GM23248 (cell line): Measurements from ENCODE around the gene CSMD2. TPM values are rescaled to one million over a fixed set of nuclear protein-coding genes. Genes with fewer than 3 reads are reported as not detected.

Experiments
- DNase-seq: peaks from one replicate; pipeline ENCODE4 v3.0.0-alpha.2; 2015
- H2AFZ ChIP-seq: fragments of 200-600 bp; sonication (generic); 2 replicates; pipeline ENCODE4 v1.6.1; 2016; ENCODE audit warnings: antibody characterized with exemption
- H3F3A ChIP-seq: fragments of 200-600 bp; sonication (generic); 2 replicates; pipeline ENCODE4 v1.6.1; 2016; ENCODE audit warnings: mild to moderate bottlenecking, antibody characterized with exemption, mixed run types; ENCODE audit not compliant: insufficient read depth
- H3K27ac ChIP-seq: fragments of 200-600 bp; sonication (generic); 2 replicates; pipeline ENCODE4 v1.5.1; 2016; ENCODE audit warnings: mild to moderate bottlenecking
- H3K27me3 ChIP-seq: fragments of 200-600 bp; sonication (generic); replicated peaks from 2 replicates; pipeline ENCODE4 v1.6.1; 2016; ENCODE audit warnings: mild to moderate bottlenecking; ENCODE audit not compliant: insufficient read depth
- H3K36me3 ChIP-seq: fragments of 200-600 bp; sonication (generic); 2 replicates; pipeline ENCODE4 v1.6.1; 2016; ENCODE audit warnings: low read depth, mild to moderate bottlenecking
- H3K4me1 ChIP-seq: fragments of 200-600 bp; sonication (generic); 2 replicates; pipeline ENCODE4 v1.6.1; 2016; ENCODE audit warnings: mild to moderate bottlenecking; ENCODE audit not compliant: insufficient read depth
- H3K4me2 ChIP-seq: fragments of 200-600 bp; sonication (generic); one replicate; pipeline ENCODE4 v1.6.1; 2016; ENCODE audit warnings: mild to moderate bottlenecking; ENCODE audit not compliant: unreplicated experiment
- H3K4me3 ChIP-seq: fragments of 200-600 bp; sonication (generic); 2 replicates; pipeline ENCODE4 v1.5.1; 2016; ENCODE audit warnings: mild to moderate bottlenecking
- H3K79me2 ChIP-seq: fragments of 200-600 bp; sonication (generic); 2 replicates; pipeline ENCODE4 v1.6.1; 2016; ENCODE audit warnings: mild to moderate bottlenecking; ENCODE audit not compliant: insufficient read depth
- H3K9ac ChIP-seq: fragments of 200-600 bp; sonication (generic); 2 replicates; pipeline ENCODE4 v1.6.1; 2016; ENCODE audit warnings: mild to moderate bottlenecking
- H3K9me2 ChIP-seq: fragments of 200-600 bp; sonication (generic); 2 replicates; pipeline ENCODE4 v1.6.1; 2016; ENCODE audit warnings: mixed run types, mild to moderate bottlenecking, moderate library complexity; ENCODE audit not compliant: insufficient read depth
- H3K9me3 ChIP-seq: fragments of 200-600 bp; sonication (generic); one replicate; pipeline ENCODE4 v1.6.1; 2017; ENCODE audit warnings: low read depth
- H4K20me1 ChIP-seq: fragments of 200-600 bp; sonication (generic); 2 replicates; pipeline ENCODE4 v1.6.0; 2016; ENCODE audit not compliant: insufficient read depth
- EZH2 ChIP-seq: fragments of 200-600 bp; sonication (generic); IDR thresholded peaks from 2 replicates; pipeline ENCODE4 v1.6.1; 2018; ENCODE audit warnings: antibody characterized with exemption, mild to moderate bottlenecking; ENCODE audit not compliant: insufficient read depth, poor library complexity, severe bottlenecking
- EZH2phosphoT487 ChIP-seq: fragments of 200-600 bp; sonication (generic); IDR thresholded peaks from 2 replicates; pipeline ENCODE4 v1.6.1; 2018; ENCODE audit warnings: antibody characterized with exemption, moderate library complexity, mild to moderate bottlenecking, low read depth; ENCODE audit not compliant: insufficient read depth
- WGBS, 2 experiments: methylation state at CpG; one replicate each; pipeline ENCODE4 v1.1.6; 2015 to 2017; ENCODE audit warnings: low lambda C conversion rate in 2 of 2, low coverage in 1 of 2; ENCODE audit errors: missing lambda C conversion rate in 2 of 2; 5-methylcytosine and 5-hydroxymethylcytosine counted together
- in situ Hi-C: fragments of 300-500 bp; cut with MboI; formaldehyde crosslinking; loops from 2 replicates; pipeline ENCODE4 v1.15.0; 2020
- polyA plus RNA-seq: library from polyadenylated mRNA; unstranded; fragments of >200 nt; fragmentation: Nextera tagmentation; extraction: Ambion mirVana; gene quantifications from 2 replicates; pipeline ENCODE4 v1.2.1, GENCODE V29; 2016
- total RNA-seq: library from RNA; depleted of rRNA; stranded (reverse); fragments of >200 nt; shearing (Covaris generic); gene quantifications from 2 replicates; pipeline ENCODE4 v1.2.3, GENCODE V29; 2014

Gene CSMD2
- total and polyA plus RNA-seq, 2 experiments from 2014 or later = 4.5 to 7.1 TPM

- Histone ChIP-seq H3K27ac (no peak overlapping the region), H3K27me3 (no peaks in the 10 kb centered on the region), H3K36me3 (no peaks in the 10 kb centered on the region), H3K79me2 (no peaks in the 10 kb centered on the region), H4K20me1 (no peaks in the 10 kb centered on the region), H3K4me2 (no peak overlapping the region), H3K4me3 (no peak overlapping the region), H3K9me3 (no peaks in the 10 kb centered on the region), H3F3A (peaks cover under 1% of the 10 kb centered on the region; the same call in 1 of the 2 replicates), H2AFZ (0 out of 2 replicates have a peak overlapping the region, but pooled peaks have one; percentile 50), H3K9me2 (no peaks in the 10 kb centered on the region), H3K9ac (no peak overlapping the region), H3K4me1 (peaks cover 12% of the 10 kb centered on the region)
- peak; percentile 92 for DNase-seq
- in situ Hi-C loops = no loop called here
- WGBS, 2 experiments = 35% methylated on average over 29 of the region's 29 CpGs
- TF ChIP-seq EZH2phosphoT487 (no peak), EZH2 (no peak)
These were observed 531.8 kb downstream of the CSMD2 start for GRCh38 chr1:33633019-33633801.

- H3K4me2 ChIP-seq = no peak overlapping the region
- no peaks in the 10 kb centered on the region for H3K9me2 ChIP-seq
- H3K27me3 ChIP-seq = no peaks in the 10 kb centered on the region
- no peak overlapping the region for H3K4me3 ChIP-seq
- no peak for TF ChIP-seq EZH2phosphoT487
- TF ChIP-seq EZH2 = no peak
- no peak for DNase-seq
- H3K79me2 ChIP-seq = no peaks in the 10 kb centered on the region
- 3 to 24% methylated on average over 1 of the region's 1 CpG for WGBS, 2 experiments
- H2AFZ ChIP-seq = no peak overlapping the region
- H3F3A ChIP-seq = no peaks in the 10 kb centered on the region
- in situ Hi-C loops = no loop called here
- no peaks in the 10 kb centered on the region for H4K20me1 ChIP-seq
- H3K9ac ChIP-seq = no peak overlapping the region
- H3K27ac ChIP-seq = no peak overlapping the region
- no peaks in the 10 kb centered on the region for H3K36me3 ChIP-seq
- peaks cover 4% of the 10 kb centered on the region; the same call in 1 of the 2 replicates for H3K4me1 ChIP-seq
- no peaks in the 10 kb centered on the region for H3K9me3 ChIP-seq
These were observed 534.3 kb downstream of the CSMD2 start for GRCh38 chr1:33630686-33631085.

GRCh38 chr1:33626801-33627200 lies 538.2 kb downstream of the CSMD2 start:
- no peaks in the 10 kb centered on the region for H3F3A ChIP-seq
- no peaks in the 10 kb centered on the region for H3K9me3 ChIP-seq
- H3K4me2 ChIP-seq = no peak overlapping the region
- WGBS, 2 experiments = 71 to 75% methylated on average over 4 of the region's 4 CpGs
- H2AFZ ChIP-seq = no peak overlapping the region
- no peaks in the 10 kb centered on the region for H3K36me3 ChIP-seq
- in situ Hi-C loops = no loop called here
- H3K27me3 ChIP-seq = no peaks in the 10 kb centered on the region
- no peaks in the 10 kb centered on the region for H4K20me1 ChIP-seq
- TF ChIP-seq EZH2 (no peak), EZH2phosphoT487 (no peak)
- no peak for DNase-seq
- peaks cover 4% of the 10 kb centered on the region; the same call in 1 of the 2 replicates for H3K4me1 ChIP-seq
- no peaks in the 10 kb centered on the region for H3K79me2 ChIP-seq
- no peak overlapping the region for H3K9ac ChIP-seq
- H3K27ac ChIP-seq = no peak overlapping the region
- no peaks in the 10 kb centered on the region for H3K9me2 ChIP-seq
- no peak overlapping the region for H3K4me3 ChIP-seq

- in situ Hi-C loops = no loop called here
These were observed 539.8 kb downstream of the CSMD2 start for GRCh38 chr1:33624991-33625870.

More at GRCh38 chr1:33624991-33625870, 539.8 kb downstream of the CSMD2 start:
- no peak overlapping the region for H3K9ac ChIP-seq
- H3K4me1 ChIP-seq = no peaks in the 10 kb centered on the region
- no peaks in the 10 kb centered on the region for H3K27me3 ChIP-seq
- H3K79me2 ChIP-seq = no peaks in the 10 kb centered on the region
- DNase-seq = no peak
- H3F3A ChIP-seq = no peaks in the 10 kb centered on the region
- H4K20me1 ChIP-seq = no peaks in the 10 kb centered on the region
- no peaks in the 10 kb centered on the region for H3K9me2 ChIP-seq
- TF ChIP-seq EZH2 (no peak), EZH2phosphoT487 (no peak)
- H3K9me3 ChIP-seq = no peaks in the 10 kb centered on the region
- H2AFZ ChIP-seq = no peak overlapping the region
- no peak overlapping the region for H3K4me2 ChIP-seq
- H3K4me3 ChIP-seq = no peak overlapping the region
- H3K27ac ChIP-seq = no peak overlapping the region
- H3K36me3 ChIP-seq = no peaks in the 10 kb centered on the region
- 94 to 96% methylated on average over 35 of the region's 35 CpGs for WGBS, 2 experiments
